ENCODE results near the gene MNT.

DNA sequence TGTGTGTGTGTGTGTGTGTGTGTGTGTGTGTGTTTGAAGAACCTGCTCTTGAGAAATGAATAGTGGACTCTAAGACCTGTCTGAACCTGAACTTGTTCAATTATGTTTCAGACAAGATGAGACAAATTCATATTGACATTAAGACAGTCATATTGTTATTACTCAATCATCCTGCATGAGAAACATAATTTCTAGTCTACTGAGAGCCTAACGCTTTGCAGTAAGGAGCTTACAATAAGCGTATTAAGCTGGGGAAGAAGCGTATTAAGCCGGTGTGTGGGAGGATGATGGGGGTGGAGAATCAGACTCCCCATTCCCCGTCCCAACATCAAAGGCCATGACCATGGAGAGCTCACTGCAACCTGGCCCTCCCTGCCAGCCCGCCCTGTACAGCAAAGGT is 22.4 kb upstream of the MNT start:
- TF ChIP-seq POLR2A (IDR thresholded peaks at IDR 0.05): no peak
- no peak for TF ChIP-seq CTCF (IDR thresholded peaks at IDR 0.05)
